HG02973 (cell line): Measurements from ENCODE around the gene ZNF467.

Experiments used
- ATAC-seq: cut with Tn5 transposase; IDR thresholded peaks from one replicate; pipeline ENCODE4 v1.9.1; 2021; ENCODE audit warnings: moderate library complexity; ENCODE audit not compliant: unreplicated experiment

Gene ZNF467, protein sequence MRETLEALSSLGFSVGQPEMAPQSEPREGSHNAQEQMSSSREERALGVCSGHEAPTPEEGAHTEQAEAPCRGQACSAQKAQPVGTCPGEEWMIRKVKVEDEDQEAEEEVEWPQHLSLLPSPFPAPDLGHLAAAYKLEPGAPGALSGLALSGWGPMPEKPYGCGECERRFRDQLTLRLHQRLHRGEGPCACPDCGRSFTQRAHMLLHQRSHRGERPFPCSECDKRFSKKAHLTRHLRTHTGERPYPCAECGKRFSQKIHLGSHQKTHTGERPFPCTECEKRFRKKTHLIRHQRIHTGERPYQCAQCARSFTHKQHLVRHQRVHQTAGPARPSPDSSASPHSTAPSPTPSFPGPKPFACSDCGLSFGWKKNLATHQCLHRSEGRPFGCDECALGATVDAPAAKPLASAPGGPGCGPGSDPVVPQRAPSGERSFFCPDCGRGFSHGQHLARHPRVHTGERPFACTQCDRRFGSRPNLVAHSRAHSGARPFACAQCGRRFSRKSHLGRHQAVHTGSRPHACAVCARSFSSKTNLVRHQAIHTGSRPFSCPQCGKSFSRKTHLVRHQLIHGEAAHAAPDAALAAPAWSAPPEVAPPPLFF

DNA sequence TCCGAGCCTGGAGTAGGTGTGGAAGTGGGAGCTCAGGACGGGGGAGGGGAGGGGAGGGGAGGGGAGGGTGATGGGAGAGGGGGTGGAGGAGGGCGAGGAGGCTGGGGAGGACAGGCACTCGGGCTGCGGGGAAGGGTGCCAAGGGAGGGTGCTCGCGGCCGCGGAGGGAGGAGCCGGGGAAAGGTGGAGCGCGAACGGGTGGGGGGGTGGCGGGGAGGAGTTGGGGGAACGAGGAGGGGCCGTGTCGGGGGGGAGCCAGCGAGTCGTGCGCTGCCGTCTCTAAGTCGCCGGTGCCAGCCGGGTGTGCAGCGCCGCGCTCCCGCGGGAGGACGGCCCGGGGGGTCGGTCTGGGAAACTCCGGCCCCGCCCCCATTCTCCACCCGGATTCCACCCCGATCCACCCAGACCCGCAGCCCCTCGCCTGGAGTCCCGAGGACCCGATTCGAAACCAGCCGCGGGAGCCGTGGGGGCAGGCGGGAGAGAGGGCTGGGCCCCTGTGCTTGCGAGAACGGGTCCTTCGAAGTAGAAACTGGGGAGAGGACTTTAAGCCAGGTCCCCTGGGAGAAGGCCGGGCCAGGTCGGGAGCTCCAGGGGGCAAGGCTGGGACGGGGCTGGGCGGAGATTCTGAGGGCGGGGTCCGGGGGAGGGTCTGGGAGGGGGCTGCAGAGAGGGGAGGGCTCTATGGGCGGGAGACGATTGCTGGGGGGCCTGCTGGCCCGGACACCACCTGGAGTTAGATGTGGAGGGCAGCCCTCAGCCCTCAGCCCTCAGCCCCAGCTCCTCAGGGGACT lies at the start of gene ZNF467:
TSS of gene ZNF467 (minus strand) at position 143 of the 791 bp plus-strand sequence. CDS start 2,556 bp downstream, outside the sequence.
- ATAC-seq, result no peak

DNA sequence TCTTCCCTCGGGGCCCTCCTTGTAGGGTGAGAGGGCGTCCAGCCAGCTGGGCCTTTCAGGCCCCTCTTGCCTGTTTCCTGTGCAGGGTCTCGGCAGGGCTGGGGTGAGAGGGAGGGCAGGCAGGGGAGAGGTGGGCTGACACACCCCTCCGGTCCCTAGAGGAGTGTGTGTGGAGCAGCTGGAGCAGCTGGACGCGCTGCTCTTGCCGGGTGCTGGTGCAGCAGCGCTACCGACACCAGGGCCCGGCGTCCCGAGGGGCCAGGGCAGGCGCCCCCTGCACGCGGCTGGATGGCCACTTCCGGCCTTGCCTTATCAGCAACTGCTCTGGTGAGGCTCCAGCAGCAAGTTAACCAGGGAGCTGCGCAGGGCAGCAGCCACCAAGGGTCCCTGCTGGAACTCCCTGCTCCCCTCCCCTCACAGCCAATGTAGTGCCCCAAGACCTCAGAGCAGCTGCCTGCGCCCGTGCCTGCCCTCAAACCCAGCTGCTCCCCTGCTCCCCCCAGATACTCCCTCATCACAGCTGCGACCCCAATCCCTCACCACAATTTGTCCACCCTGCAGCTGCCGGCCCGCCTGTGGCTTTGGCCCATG lies 49.1 kb upstream of the ZNF467 start:
- ATAC-seq, result no peak

DNA sequence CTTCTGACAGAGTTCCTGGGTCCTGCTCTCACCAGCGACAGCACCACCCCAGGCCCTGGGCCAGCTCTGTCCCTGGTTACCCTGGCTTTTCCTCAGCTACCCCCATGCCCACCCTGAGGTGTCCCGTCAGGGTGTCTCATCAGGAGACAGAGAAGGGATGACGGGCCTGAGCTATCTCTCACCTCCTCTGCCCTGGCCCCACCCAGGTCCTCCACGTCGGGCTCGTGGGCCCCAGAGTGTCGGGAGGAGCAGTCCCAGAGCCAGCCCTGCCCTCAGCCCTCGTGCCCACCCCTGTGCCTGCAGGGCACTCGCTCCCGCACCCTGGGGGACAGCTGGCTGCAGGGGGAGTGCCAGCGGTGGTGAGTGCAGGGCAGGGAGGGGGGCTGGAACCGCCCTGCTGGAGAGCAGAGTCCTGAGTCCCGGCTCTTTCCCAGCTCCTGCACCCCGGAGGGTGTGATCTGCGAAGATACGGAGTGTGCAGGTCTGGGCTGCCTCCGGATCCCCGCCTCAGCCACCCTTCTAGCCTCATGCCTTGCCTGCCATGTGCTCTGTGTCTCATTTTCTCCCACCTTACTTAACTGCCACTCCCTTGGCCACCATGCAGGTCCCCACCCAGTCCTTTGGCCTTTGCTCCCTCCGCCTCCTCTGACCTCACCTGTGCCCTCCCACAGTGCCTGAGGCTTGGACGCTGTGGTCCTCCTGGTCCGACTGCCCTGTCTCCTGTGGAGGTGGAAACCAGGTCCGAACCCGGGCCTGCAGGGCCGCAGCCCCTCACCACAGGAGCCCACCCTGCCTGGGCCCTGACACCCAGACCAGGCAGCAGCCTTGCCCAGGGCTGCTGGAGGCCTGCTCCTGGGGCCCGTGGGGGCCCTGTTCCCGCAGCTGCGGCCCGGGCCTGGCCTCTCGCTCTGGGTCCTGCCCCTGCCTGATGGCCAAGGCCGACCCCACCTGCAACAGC lies 48.1 kb upstream of the ZNF467 start:
- no peak for ATAC-seq

DNA sequence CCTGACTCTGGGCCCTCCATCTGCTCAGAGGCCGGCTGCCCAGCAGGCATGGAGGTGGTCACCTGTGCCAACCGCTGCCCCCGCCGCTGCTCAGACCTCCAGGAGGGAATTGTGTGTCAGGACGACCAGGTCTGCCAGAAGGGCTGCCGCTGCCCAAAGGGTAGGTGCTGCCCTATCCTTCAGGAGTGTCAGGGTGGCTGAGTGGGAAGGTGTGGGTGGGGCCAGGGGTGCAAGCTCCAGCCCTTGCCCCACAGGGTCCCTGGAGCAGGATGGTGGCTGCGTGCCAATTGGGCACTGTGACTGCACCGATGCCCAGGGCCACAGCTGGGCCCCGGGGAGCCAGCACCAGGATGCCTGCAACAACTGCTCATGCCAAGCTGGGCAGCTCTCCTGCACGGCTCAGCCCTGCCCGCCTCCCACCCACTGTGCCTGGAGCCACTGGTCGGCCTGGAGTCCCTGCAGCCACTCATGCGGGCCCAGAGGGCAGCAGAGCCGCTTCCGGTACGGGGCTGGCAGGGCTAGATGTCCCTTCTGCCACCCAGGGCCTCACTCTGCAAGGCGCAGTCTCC lies 47.3 kb upstream of the ZNF467 start:
- no peak for ATAC-seq

DNA sequence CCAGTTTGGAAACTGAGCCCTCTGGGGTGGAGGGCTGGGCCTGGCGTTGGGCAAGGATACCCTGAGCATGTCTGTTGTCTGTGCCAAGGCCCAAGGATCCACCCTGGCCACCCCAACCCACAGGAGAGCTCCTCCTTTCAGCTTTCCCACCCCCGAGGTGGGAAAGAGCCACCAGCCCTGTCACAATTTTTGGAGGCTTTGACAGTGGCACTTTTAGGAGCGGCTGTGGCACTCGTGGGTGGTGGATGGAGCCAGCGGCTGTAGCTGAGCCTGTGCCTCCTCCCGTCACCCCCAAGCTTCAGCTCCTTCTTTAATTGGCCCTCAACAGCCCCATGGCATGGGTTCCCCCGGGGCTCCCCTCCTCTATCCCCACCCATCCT lies 46.6 kb upstream of the ZNF467 start:
- ATAC-seq, result no peak

DNA sequence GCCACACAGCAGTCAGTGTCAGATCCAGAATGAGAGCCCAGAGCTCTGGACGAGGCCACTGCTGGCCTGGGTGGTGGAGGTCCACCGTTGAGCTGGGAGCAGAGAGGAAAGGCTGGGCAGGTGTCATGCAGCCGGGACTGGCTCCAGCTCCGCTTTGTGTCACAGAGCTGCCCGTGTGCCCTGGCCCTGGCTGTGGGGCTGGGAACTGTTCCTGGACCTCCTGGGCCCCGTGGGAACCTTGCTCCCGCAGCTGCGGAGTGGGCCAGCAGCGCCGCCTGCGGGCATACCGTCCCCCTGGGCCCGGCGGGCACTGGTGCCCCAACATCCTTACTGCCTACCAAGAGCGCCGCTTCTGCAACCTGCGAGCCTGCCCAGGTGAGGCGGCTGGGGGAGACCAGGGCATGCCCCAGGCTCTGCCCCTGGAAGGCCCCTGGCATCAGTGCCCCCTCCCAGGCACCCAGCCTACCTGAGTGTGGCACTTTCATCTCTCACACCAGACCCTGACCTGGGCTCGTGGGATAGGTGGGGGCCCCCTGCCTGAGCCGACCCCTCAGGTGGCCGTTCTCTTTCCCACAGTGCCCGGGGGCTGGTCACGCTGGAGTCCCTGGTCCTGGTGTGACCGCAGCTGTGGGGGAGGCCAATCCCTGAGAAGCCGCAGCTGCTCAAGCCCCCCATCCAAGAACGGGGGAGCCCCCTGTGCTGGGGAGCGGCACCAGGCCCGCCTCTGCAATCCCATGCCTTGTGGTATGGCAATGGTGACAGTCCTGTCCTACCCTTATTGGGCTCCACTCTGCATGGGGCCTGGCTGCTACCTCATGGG lies 46.0 kb upstream of the ZNF467 start:
- ATAC-seq, result no peak

DNA sequence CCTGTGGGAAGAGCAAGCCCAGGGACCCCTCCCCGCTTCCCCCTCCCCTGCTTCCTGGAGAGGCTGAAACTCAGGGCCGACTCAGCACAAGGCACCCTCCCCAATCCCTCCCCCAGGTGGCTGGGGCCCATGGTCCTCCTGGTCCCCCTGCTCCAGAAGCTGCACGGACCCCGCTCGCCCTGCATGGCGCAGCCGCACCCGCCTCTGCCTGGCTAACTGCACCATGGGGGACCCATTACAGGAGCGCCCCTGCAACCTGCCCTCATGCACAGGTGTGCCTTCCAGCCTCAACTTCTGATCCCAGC lies 45.1 kb upstream of the ZNF467 start:
- no peak for ATAC-seq

DNA sequence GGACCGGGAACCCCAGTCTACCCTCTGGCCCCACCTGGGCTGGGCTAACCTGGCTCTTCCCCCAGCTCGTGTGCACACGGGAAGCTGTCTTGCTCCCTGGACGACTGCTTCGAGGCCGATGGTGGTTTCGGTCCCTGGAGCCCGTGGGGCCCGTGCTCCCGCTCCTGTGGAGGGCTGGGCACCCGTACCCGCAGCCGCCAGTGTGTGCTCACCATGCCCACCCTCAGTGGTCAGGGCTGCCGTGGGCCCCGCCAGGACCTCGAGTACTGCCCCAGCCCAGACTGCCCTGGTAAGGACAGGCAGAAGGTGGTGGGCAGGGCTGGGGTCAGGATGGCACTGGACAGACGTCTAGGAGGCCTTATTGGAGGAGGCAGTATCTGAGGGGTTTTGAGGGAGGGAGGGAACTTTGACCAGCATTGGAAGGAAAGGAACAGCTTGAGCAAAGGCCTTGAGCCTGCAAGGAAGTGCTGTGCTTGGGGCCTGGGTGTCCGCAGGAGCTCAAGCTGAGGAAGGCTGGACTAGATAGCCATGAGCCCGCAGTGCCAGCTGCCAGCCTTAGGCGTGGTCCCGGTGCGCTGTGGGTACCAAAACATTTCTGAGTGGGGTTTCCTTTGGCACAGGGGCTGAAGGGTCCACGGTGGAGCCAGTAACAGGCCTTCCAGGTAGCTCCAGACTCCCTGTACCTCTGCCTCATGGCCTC lies 44.6 kb upstream of the ZNF467 start:
- ATAC-seq, result no peak

DNA sequence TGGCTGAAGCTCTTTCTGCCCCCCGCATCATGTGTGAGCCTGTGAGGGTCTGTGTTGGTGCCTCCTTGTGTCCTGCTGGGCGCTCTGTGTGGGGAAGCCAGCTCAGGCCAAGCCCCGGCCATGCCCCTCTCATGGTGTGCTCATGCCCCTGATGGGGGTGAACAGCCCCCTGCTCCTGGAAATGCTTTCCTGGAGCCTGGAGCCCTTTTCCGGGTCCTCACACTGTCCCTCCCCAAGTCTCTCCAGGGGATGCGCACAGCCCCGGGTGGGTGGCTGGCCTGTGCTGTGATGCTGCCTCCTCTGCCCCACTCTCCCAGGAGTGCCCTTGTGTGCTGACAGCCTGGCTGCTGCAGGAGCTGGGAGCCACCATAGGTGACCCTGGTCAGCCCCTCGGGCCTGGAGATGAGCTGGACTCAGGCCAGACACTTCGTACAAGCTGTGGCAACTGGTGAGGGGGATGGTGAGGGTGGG lies 43.9 kb upstream of the ZNF467 start:
- no peak for ATAC-seq

DNA sequence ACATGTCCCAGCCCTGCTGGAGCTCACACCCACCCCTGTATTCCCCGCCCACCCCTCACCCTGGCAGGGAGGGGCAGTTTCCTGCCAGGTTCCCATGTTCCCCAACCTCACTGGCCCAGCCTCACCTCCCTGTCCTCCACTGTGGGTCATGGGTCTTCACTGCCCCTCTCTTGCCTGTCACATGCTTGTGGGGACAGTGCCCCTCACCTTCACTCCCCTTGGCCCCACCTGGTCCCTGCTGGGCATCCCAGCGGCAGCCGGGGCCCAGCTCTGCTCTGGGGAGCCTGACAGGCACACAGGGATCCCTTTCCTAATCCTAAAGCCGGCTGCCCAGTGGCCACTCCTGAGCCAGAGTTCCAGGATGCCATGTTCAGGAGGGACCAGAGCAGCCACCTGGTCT lies 43.4 kb upstream of the ZNF467 start:
- ATAC-seq, result no peak

DNA sequence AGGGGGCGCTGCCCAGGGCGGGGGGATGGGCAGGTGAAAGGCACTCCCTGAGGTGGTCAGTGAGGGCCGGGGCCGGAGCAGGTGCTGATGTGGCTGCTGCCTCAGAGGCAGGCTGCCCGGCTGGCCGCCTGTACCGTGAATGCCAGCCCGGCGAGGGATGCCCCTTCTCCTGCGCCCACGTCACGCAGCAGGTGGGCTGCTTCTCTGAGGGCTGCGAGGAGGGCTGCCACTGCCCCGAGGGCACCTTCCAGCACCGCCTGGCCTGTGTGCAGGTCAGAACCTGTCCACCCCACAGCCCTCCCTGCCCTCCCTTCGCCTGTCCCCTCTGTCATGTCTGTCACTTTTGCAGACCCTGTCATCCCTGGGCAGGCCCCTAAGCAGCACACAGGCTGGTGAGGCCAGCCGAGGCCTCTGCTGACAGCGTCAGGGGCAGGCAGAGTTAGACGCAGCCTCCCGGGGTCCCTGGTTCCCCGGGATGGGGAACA lies 42.9 kb upstream of the ZNF467 start:
- ATAC-seq, result no peak

DNA sequence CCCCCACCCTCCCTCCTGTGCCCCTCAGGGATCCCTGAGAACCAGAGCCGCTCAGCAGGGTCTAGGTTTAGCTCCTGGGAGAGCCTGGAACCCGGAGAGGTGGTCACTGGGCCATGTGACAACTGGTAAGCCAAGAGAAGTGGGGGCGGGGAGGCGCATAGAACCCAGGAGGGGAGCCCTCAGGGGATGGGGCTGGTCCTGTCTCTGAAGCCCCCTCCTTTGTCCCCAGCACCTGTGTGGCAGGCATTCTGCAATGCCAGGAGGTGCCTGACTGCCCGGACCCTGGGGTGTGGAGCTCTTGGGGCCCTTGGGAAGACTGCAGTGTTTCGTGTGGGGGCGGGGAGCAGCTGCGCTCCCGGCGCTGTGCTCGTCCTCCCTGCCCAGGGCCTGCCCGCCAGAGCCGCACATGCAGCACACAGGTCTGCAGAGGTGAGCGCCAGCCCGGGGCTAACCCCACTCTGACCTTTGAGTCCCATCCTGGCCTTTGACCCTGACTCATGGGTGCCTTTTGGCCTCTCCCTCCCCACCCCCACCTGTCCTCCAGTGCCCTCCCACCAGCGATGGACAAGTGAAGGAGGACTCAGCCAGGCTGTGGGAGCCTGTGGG lies 42.4 kb upstream of the ZNF467 start:
- ATAC-seq, result no peak

DNA sequence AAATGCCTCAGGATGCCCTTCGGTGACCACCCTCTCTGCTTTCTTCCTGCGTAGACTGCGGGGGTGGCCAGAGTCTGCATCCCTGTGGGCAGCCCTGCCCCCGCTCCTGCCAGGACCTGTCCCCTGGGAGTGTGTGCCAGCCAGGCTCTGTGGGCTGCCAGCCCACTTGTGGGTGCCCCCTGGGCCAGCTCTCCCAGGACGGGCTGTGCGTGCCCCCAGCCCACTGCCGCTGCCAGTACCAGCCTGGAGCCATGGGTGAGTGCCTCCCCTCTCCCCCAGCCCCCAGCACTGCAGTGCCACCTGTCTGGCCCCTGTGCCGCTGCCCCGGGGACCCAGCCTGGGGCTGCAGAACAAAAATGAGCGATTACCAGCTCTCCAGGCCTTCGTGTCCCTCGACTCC lies 41.7 kb upstream of the ZNF467 start:
- no peak for ATAC-seq

DNA sequence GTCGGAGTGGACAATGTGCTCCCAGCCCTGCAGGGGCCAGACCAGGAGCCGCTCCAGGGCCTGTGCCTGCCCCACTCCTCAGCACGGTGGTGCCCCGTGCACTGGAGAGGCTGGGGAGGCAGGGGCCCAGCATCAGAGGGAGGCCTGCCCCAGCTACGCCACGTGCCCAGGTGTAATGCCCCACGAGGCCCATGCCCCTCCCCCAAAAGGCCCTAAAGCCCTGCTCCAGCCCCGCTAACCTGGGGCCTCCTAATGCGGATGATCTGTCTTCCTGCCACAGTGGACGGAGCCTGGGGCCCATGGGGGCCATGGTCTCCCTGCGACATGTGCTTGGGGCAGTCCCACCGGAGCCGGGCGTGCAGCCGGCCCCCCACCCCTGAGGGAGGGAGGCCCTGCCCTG lies 41.1 kb upstream of the ZNF467 start:
- ATAC-seq, result no peak

DNA sequence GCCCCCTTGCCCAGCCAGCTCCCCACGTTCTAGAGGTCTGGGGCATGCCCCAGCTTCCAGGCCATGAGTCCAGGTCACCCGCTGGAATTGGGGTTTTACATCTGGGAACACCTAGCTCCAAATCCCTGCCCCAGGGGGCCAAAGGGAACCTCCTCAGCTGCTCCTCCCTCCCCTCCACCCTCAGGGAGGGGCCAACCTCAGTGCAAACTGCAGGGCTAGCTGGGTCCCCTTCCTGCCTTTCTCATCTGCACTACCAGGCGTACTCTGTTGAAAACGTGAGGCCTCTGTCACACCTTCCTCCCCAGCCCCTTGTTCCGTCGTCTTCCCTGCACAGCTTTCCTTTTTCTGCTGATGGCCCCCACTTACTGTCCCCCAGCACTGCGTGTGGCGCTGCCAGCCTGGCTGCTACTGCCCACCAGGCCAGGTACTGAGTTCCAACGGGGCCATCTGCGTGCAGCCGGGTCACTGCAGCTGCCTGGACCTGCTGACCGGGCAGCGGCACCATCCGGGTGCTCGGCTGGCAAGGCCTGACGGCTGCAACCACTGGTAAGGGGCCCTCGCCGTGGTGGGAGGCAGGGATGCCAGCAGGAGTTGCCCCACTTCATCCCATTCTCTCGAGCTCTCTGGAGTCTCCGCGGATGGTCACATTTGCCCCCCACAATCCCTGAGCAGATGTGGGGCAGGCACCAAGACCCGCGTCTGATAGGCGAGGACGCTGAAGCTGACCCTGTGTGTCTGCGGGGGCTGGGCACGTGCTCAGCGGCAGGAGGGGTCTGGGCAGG lies 40.1 kb upstream of the ZNF467 start:
- ATAC-seq, result no peak

DNA sequence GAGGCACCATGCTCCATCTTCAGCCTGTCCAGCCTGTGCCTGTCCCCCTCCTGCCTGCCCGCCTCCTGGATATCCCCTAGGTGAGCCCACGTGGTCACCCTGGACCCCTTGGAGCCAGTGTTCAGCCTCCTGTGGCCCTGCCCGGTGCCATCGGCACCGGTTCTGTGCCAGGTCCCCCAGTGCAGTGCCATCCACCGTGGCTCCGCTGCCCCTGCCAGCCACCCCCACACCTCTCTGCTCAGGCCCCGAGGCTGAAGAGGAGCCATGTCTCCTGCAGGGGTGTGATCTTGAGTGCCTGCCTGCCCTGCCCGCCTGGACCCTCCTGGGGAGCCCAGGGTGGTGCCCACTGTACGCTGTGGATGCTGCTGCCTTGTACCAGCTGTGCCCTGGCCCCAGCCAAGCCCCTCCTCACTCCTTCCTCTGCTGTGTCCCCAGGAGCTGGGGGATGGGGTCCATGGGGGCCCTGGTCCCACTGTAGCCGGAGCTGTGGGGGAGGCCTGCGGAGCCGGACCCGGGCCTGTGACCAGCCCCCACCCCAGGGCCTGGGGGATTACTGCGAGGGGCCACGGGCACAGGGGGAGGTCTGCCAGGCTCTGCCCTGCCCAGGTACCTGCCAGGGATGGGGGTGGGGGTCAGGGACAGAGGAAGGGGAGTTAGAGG lies 38.6 kb upstream of the ZNF467 start:
- ATAC-seq, result no peak

DNA sequence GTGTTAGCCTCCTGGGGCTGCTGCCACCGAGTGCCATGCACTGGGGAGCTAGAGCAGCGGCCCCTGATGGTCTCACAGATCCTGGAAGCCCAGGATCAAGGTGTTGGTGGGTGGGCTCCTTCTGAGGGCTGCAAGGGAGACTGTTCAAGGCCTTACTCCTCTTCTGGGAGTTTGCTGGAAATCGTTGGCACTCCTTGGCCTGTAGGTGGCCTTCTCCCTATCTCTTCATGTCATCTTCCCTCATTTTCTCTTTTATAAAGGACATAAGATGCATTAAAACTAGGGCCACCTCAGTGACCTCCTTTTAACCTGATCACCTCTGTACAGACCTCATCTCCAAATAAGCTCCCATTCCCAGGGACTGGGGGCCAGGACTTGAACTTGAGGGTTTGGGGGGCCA lies 37.8 kb upstream of the ZNF467 start:
- no peak for ATAC-seq
